ENCODE results near the gene AIG1. TPM values are rescaled to one million over a fixed set of nuclear protein-coding genes. Genes with fewer than 3 reads are reported as not detected.
A peak's percentile ranks its signal among the peaks of the same experiment; 100 is the strongest.

AIG1 gene
- total RNA-seq, 3 donors from 2014 or later (not counting 1 experiment from before 2014, with no cell fraction given) = 5.6 to 8.9 (median 6.2) TPM

DNA sequence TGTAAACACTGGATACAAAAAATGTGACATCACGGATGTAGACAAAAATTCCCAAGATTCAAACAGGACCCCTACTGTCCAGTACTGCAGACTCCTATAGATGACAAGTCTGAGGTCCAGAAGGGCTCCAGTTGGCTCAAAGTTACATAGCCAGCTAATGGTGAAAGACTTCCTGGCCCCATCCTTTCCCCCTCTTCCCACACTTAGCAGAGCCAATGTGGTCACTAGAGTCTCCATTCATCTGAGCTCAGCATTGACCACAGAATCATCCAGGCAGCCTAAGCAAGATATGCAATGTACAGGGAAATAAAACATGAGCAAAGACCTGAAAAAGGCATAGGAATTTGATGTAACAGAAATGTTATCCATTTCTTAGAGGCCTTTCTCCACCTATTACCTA, 209.3 kb downstream of the AIG1 start:
- no peaks in the 10 kb centered on the region for H3K36me3 ChIP-seq (ENCODE audit: control insufficient read depth, insufficient read depth, low read length)
- H3K27ac ChIP-seq (ENCODE audit: low read length) = no peak overlapping the region
- Mint-ChIP-seq H3K4me3 (no peak overlapping the region), H3K4me1 (no peaks in the 10 kb centered on the region), H3K36me3 (no peaks in the 10 kb centered on the region), H3K27ac (no peak overlapping the region), H3K9me3 (no peaks in the 10 kb centered on the region), H3K27me3 (ENCODE audit: low read depth in 2 of 2) (no peaks in the 10 kb centered on the region)
- peak in 1 of 3 donors; percentile 18 for ATAC-seq
- intact Hi-C loops (cut with micrococcal nuclease) = no loop called here
- 91% methylated on average over 1 of the region's 1 CpG for WGBS (ENCODE audit: insufficient coverage)
- H3K4me3 ChIP-seq (ENCODE audit: low read length) = no peak overlapping the region
- H3K4me1 ChIP-seq (ENCODE audit: control insufficient read depth, insufficient read depth, low read length) = no peaks in the 10 kb centered on the region
- no peak for DNase-seq
- no peaks in the 10 kb centered on the region for H3K9me3 ChIP-seq (ENCODE audit: control insufficient read depth, insufficient read depth, low read length)
- H3K27me3 ChIP-seq (ENCODE audit: control insufficient read depth, insufficient read depth, low read length) = no peaks in the 10 kb centered on the region
- TF ChIP-seq, protein P1, sequence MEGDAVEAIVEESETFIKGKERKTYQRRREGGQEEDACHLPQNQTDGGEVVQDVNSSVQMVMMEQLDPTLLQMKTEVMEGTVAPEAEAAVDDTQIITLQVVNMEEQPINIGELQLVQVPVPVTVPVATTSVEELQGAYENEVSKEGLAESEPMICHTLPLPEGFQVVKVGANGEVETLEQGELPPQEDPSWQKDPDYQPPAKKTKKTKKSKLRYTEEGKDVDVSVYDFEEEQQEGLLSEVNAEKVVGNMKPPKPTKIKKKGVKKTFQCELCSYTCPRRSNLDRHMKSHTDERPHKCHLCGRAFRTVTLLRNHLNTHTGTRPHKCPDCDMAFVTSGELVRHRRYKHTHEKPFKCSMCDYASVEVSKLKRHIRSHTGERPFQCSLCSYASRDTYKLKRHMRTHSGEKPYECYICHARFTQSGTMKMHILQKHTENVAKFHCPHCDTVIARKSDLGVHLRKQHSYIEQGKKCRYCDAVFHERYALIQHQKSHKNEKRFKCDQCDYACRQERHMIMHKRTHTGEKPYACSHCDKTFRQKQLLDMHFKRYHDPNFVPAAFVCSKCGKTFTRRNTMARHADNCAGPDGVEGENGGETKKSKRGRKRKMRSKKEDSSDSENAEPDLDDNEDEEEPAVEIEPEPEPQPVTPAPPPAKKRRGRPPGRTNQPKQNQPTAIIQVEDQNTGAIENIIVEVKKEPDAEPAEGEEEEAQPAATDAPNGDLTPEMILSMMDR (IDR thresholded peaks at IDR 0.05) = no peak

DNA sequence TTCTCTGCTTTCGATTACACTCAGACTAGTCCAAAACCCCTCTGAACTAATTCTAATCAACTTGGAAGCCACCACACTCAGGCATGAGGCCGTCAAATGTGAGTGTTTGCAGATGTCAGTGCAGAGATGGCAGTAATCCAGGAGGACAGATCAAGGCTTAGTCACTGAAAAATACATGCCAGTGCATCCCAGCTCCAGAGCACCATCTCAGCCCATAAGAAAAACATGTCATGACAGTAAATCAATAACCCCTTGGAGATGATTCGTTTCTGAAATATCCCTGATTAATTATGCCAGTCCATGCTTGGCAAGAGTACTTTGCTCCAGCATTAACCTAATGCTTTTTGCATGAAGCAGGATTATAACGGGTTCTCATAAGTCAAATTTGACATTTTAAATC, 210.3 kb downstream of the AIG1 start:
- Histone ChIP-seq H3K9me3 (ENCODE audit: control insufficient read depth, insufficient read depth, low read length) (no peaks in the 10 kb centered on the region), H3K36me3 (ENCODE audit: control insufficient read depth, insufficient read depth, low read length) (no peaks in the 10 kb centered on the region), H3K4me1 (ENCODE audit: control insufficient read depth, insufficient read depth, low read length) (no peaks in the 10 kb centered on the region), H3K27me3 (ENCODE audit: control insufficient read depth, insufficient read depth, low read length) (no peaks in the 10 kb centered on the region), H3K4me3 (ENCODE audit: low read length) (no peak overlapping the region), H3K27ac (ENCODE audit: low read length) (no peak overlapping the region)
- Mint-ChIP-seq H3K27ac (no peak overlapping the region), H3K36me3 (no peaks in the 10 kb centered on the region), H3K27me3 (ENCODE audit: low read depth in 2 of 2) (no peaks in the 10 kb centered on the region), H3K4me3 (no peak overlapping the region), H3K4me1 (peaks cover 0 to 5% of the 10 kb centered on the region in 2 donors), H3K9me3 (no peaks in the 10 kb centered on the region)
- DNase-seq = no peak
- intact Hi-C loops (cut with micrococcal nuclease) = no loop called here
- 91% methylated on average over 4 of the region's 4 CpGs for WGBS (ENCODE audit: insufficient coverage)
- TF ChIP-seq, protein P1 (IDR thresholded peaks at IDR 0.05) = no peak
- ATAC-seq = no peak

DNA sequence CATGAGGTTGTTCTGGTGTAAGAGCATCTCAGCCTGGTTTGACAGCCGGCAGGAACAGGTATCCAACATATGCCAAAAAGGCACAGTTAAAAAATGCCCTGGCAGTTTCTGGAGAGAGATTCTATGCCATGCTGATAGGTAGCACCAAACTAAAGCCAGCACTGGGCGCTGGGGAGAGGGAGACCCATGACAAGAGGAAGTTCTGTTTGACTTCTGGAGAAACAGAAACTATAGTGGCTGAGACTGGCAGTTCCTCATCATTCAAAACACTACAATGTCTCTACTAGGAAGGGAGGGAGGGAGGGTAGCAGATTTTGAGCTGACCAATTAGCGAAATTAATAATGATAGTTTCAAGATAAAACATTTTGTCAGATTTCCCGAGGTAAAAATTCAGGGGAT, 215.7 kb downstream of the AIG1 start:
- H3K27me3 Mint-ChIP-seq (ENCODE audit: low read depth in 2 of 2) = peaks cover 0 to 6% of the 10 kb centered on the region in 2 donors
- no peak overlapping the region for H3K27ac Mint-ChIP-seq
- DNase-seq (no peak), ATAC-seq (no peak)
- Histone ChIP-seq H3K36me3 (ENCODE audit: control insufficient read depth, insufficient read depth, low read length) (no peaks in the 10 kb centered on the region), H3K27me3 (ENCODE audit: control insufficient read depth, insufficient read depth, low read length) (no peaks in the 10 kb centered on the region), H3K4me1 (ENCODE audit: control insufficient read depth, insufficient read depth, low read length) (no peaks in the 10 kb centered on the region), H3K27ac (ENCODE audit: low read length) (no peak overlapping the region), H3K9me3 (ENCODE audit: control insufficient read depth, insufficient read depth, low read length) (no peaks in the 10 kb centered on the region), H3K4me3 (ENCODE audit: low read length) (no peak overlapping the region)
- H3K4me3 Mint-ChIP-seq = no peak overlapping the region
- 38% methylated on average over 4 of the region's 4 CpGs for WGBS (ENCODE audit: insufficient coverage)
- peaks cover 0 to 5% of the 10 kb centered on the region in 2 donors for H3K4me1 Mint-ChIP-seq
- TF ChIP-seq, protein P1 (IDR thresholded peaks at IDR 0.05) = no peak
- intact Hi-C loops (cut with micrococcal nuclease) = no loop called here
- no peaks in the 10 kb centered on the region for H3K36me3 Mint-ChIP-seq
- no peaks in the 10 kb centered on the region for H3K9me3 Mint-ChIP-seq

DNA sequence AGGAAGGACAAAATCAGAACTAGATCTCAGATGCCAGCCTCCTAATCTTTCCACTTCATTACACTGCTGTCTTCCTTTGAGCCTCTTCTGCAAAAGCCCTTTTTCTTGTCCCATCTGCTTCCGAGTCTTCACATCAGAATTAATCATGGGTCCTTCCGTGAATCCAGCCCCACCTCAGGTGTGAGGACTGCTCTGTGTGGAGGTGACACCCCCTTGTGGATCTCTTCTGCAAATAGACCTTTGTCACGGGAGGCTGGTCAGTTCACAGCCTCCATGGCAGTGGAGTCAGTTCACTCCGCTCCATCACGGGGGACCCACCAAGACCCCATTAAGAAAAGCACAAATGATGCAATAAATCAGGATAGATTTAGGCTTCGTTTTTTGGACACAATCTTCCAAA, 218.7 kb downstream of the AIG1 start:
- no peak overlapping the region for H3K4me3 Mint-ChIP-seq
- peaks cover 0 to 5% of the 10 kb centered on the region in 2 donors for H3K4me1 Mint-ChIP-seq
- no peak overlapping the region for H3K27ac Mint-ChIP-seq
- intact Hi-C loops (cut with micrococcal nuclease) = no loop called here
- no peaks in the 10 kb centered on the region for H3K36me3 ChIP-seq (ENCODE audit: control insufficient read depth, insufficient read depth, low read length)
- no peaks in the 10 kb centered on the region for H3K9me3 Mint-ChIP-seq
- DNase-seq = peak in 1 of 2 donors; percentile 26
- TF ChIP-seq, protein P1 (IDR thresholded peaks at IDR 0.05) = no peak
- WGBS (ENCODE audit: insufficient coverage) = 95% methylated on average over 6 of the region's 6 CpGs
- H3K27me3 ChIP-seq (ENCODE audit: control insufficient read depth, insufficient read depth, low read length) = no peaks in the 10 kb centered on the region
- no peaks in the 10 kb centered on the region for H3K4me1 ChIP-seq (ENCODE audit: control insufficient read depth, insufficient read depth, low read length)
- peaks cover 0 to 6% of the 10 kb centered on the region in 2 donors for H3K27me3 Mint-ChIP-seq (ENCODE audit: low read depth in 2 of 2)
- H3K4me3 ChIP-seq (ENCODE audit: low read length) = no peak overlapping the region
- ATAC-seq = no peak
- no peaks in the 10 kb centered on the region for H3K9me3 ChIP-seq (ENCODE audit: control insufficient read depth, insufficient read depth, low read length)
- H3K36me3 Mint-ChIP-seq = no peaks in the 10 kb centered on the region
- H3K27ac ChIP-seq (ENCODE audit: low read length) = no peak overlapping the region
